Parathyroid adenoma (tissue), 2 donors: ENCODE results near the gene GFPT2.

Source experiments
- H2AFZ ChIP-seq: fragments of 300-600 bp; sonication (generic); one replicate; pipeline ENCODE4 v1.7.0; 2017; ENCODE audit warnings: antibody characterized with exemption, mild to moderate bottlenecking
- H3K27ac ChIP-seq: fragments of 300-600 bp; sonication (generic); one replicate; pipeline ENCODE4 v1.7.0; 2017
- H3K27me3 ChIP-seq: fragments of 300-600 bp; sonication (generic); one replicate; pipeline ENCODE4 v1.7.0; 2017; ENCODE audit warnings: low read length; ENCODE audit not compliant: control insufficient read depth, insufficient read depth
- H3K36me3 ChIP-seq: fragments of 300-600 bp; sonication (generic); one replicate; pipeline ENCODE4 v1.7.0; 2017; ENCODE audit warnings: low read length; ENCODE audit not compliant: control insufficient read depth, insufficient read depth
- H3K4me1 ChIP-seq: fragments of 300-600 bp; sonication (generic); one replicate; pipeline ENCODE4 v1.7.0; 2017; ENCODE audit warnings: control low read depth
- H3K4me2 ChIP-seq: fragments of 300-600 bp; sonication (generic); one replicate; pipeline ENCODE4 v1.7.0; 2017; ENCODE audit warnings: low read length
- H3K4me3 ChIP-seq: fragments of 300-600 bp; sonication (generic); one replicate; pipeline ENCODE4 v1.7.0; 2017; ENCODE audit warnings: low read depth, low read length
- H3K79me2 ChIP-seq: fragments of 300-600 bp; sonication (generic); one replicate; pipeline ENCODE4 v1.7.0; 2017; ENCODE audit warnings: control low read depth
- H3K9ac ChIP-seq: fragments of 300-600 bp; sonication (generic); one replicate; pipeline ENCODE4 v1.7.0; 2017; ENCODE audit warnings: mild to moderate bottlenecking
- H3K9me3 ChIP-seq: fragments of 300-600 bp; sonication (generic); one replicate; pipeline ENCODE4 v1.7.0; 2017; ENCODE audit warnings: low read length; ENCODE audit not compliant: control insufficient read depth
- CTCF ChIP-seq: fragments of 300-600 bp; sonication (generic); IDR thresholded peaks from one replicate; pipeline ENCODE4 v1.7.0; 2017; ENCODE audit warnings: antibody characterized with exemption, mild to moderate bottlenecking
- donor health status: primary hyperparathyroidism.

Gene GFPT2

GRCh38 chr5:180345781-180346180, 7.4 kb downstream of the GFPT2 start:
- TF ChIP-seq CTCF: no peak
- Histone ChIP-seq H3K27me3 (no peaks in the 10 kb centered on the region), H3K4me1 (no peaks in the 10 kb centered on the region), H3K4me2 (no peak overlapping the region), H2AFZ (no peak overlapping the region), H3K27ac (no peak overlapping the region), H3K9ac (no peak overlapping the region), H3K4me3 (no peak overlapping the region), H3K9me3 (no peaks in the 10 kb centered on the region), H3K79me2 (no peaks in the 10 kb centered on the region), H3K36me3 (no peaks in the 10 kb centered on the region)

- no peak for TF ChIP-seq CTCF
- no peaks in the 10 kb centered on the region for H3K36me3 ChIP-seq
- H3K9ac ChIP-seq: no peak overlapping the region
- H3K4me1 ChIP-seq: no peaks in the 10 kb centered on the region
- no peak overlapping the region for H2AFZ ChIP-seq
- H3K79me2 ChIP-seq: no peaks in the 10 kb centered on the region
- H3K4me2 ChIP-seq: no peak overlapping the region
- no peaks in the 10 kb centered on the region for H3K9me3 ChIP-seq
- H3K4me3 ChIP-seq: no peak overlapping the region
- no peak overlapping the region for H3K27ac ChIP-seq
- H3K27me3 ChIP-seq: no peaks in the 10 kb centered on the region
Observed at GRCh38 chr5:180345186-180345585, 8.0 kb downstream of the GFPT2 start.

GRCh38 chr5:180344696-180344999, 8.5 kb downstream of the GFPT2 start:
- no peaks in the 10 kb centered on the region for H3K9me3 ChIP-seq

GRCh38 chr5:180343831-180344695, 9.1 kb downstream of the GFPT2 start:
- Histone ChIP-seq H3K4me2 (no peak overlapping the region), H3K9me3 (no peaks in the 10 kb centered on the region), H3K4me1 (no peaks in the 10 kb centered on the region), H3K4me3 (no peak overlapping the region), H3K36me3 (no peaks in the 10 kb centered on the region), H3K9ac (no peak overlapping the region), H3K27ac (no peak overlapping the region), H3K27me3 (no peaks in the 10 kb centered on the region), H3K79me2 (no peaks in the 10 kb centered on the region), H2AFZ (no peak overlapping the region)
- TF ChIP-seq CTCF: no peak

More at GRCh38 chr5:180344696-180344999, 8.5 kb downstream of the GFPT2 start:
- Histone ChIP-seq H3K79me2 (no peaks in the 10 kb centered on the region), H3K4me2 (no peak overlapping the region), H3K9ac (no peak overlapping the region), H3K4me1 (no peaks in the 10 kb centered on the region), H3K27me3 (no peaks in the 10 kb centered on the region), H3K4me3 (no peak overlapping the region), H3K27ac (no peak overlapping the region), H3K36me3 (no peaks in the 10 kb centered on the region), H2AFZ (no peak overlapping the region)
- TF ChIP-seq CTCF: no peak
